Stomach (tissue), 9 donors: Measurements from ENCODE around the gene CAB39. TPM values are rescaled to one million over a fixed set of nuclear protein-coding genes. Genes with fewer than 3 reads are reported as not detected.

ENCODE experiments used
- DNase-seq, 2 donors: peaks; one replicate each; pipeline versions ENCODE4 v3.0.0 to v3.0.0-alpha.2; 2013 to 2019
- H3K27ac ChIP-seq, 5 donors: fragments of 200-600 bp in 4 of 5; sonication (generic) in 4 of 5; one replicate each; pipeline ENCODE4 v1.5.1; 2013 to 2019; ENCODE audit warnings: mild to moderate bottlenecking in 1 of 5, moderate library complexity in 1 of 5
- H3K27me3 ChIP-seq, 3 donors: fragments of 200-600 bp; sonication (generic); one replicate each; pipeline ENCODE4 v1.5.1; 2017 to 2019; ENCODE audit warnings: mixed run types in 1 of 3
- H3K36me3 ChIP-seq, 4 donors: fragments of 200-600 bp; sonication (generic); 1 replicate in 3 of 4; 2 replicates in 1 of 4; pipeline ENCODE4 v1.5.1; 2016 to 2019
- H3K4me1 ChIP-seq, 4 donors: fragments of 200-600 bp; sonication (generic); one replicate each; pipeline ENCODE4 v1.5.1; 2016 to 2019
- H3K4me3 ChIP-seq, 4 donors: fragments of 200-600 bp; sonication (generic) in 3 of 4; one replicate each; pipeline ENCODE4 v1.5.1; 2016 to 2019; ENCODE audit warnings: mild to moderate bottlenecking in 1 of 4
- H3K9me3 ChIP-seq, 4 donors: fragments of 200-600 bp; sonication (generic); one replicate each; pipeline ENCODE4 v1.5.1; 2016 to 2019
- CTCF ChIP-seq, 7 experiments: fragments of 450-650 bp in 4 of 7; fragments of 200-600 bp in 3 of 7; sonication (generic) in 3 of 7; IDR thresholded peaks; one replicate each; pipeline ENCODE4 v1.5.1; 2016 to 2019; ENCODE audit warnings: antibody characterized with exemption in 7 of 7, control low read depth in 2 of 7, mild to moderate bottlenecking in 1 of 7
- EP300 ChIP-seq: sonication (generic); formaldehyde crosslinking; IDR thresholded peaks from one replicate; pipeline ENCODE4 v1.6.1; 2017; ENCODE audit warnings: antibody characterized with exemption
- POLR2A ChIP-seq, 4 donors: fragments of 450-650 bp; IDR thresholded peaks; one replicate each; pipeline ENCODE4 v1.6.1; 2016; ENCODE audit warnings: antibody characterized with exemption in 4 of 4, control low read depth in 2 of 4, mild to moderate bottlenecking in 1 of 4, moderate library complexity in 1 of 4
- POLR2AphosphoS5 ChIP-seq, 3 donors: sonication (generic); formaldehyde crosslinking; IDR thresholded peaks; one replicate each; pipeline ENCODE4 v1.6.1; 2016; ENCODE audit warnings: antibody characterized with exemption in 3 of 3
- WGBS, 5 donors: extraction: QIAGEN DNeasy Blood & Tissue Kit in 3 of 5; methylation state at CpG; one replicate each; pipeline versions ENCODE4 v1.1.5 to v1.1.7; 2013 to 2018; 5-methylcytosine and 5-hydroxymethylcytosine counted together
- intact Hi-C: fragments of 100-400 bp; cut with DNase I; formaldehyde crosslinking; loops from one replicate; pipeline ENCODE4 v1.15.1; 2023; ENCODE audit warnings: low total_unique reads
- polyA plus RNA-seq, 3 donors: library from polyadenylated mRNA; stranded (reverse); fragments of 200-250 nt; gene quantifications; one replicate each; pipeline ENCODE4 v1.2.3, GENCODE V29; 2013
- total RNA-seq, 5 donors: library from RNA; depleted of rRNA; stranded (reverse); fragments of >200 nt; gene quantifications; one replicate each; pipeline versions ENCODE4 v1.1.0 to v1.2.3, GENCODE V29; 2014 to 2016
- donor health status: healthy with polysubstance abuse.
- donor health status: Bipolar disorder and iron deficiency.
- donor health status: healthy.

The CAB39 gene
- total and polyA plus RNA-seq, 8 donors, result 21.8 to 126 (median 84.5) TPM

- peak; percentile 41 to 51 for DNase-seq
- H3K4me1 ChIP-seq, result peaks cover 0 to 12% (median 3%) of the 10 kb centered on the region in 4 donors
- no peaks in the 10 kb centered on the region for H3K36me3 ChIP-seq
- WGBS, 5 donors, result 47 to 54% (median 53%) methylated on average over 8 of the region's 8 CpGs
- intact Hi-C loops, result no loop called here
- TF ChIP-seq CTCF (IDR thresholded peaks at IDR 0.05), result no peak
- no peak for TF ChIP-seq POLR2AphosphoS5 (IDR thresholded peaks at IDR 0.05)
- no peak for TF ChIP-seq EP300
- TF ChIP-seq POLR2A (IDR thresholded peaks at IDR 0.05), result no peak
- no peaks in the 10 kb centered on the region for H3K27me3 ChIP-seq
- peak overlapping the region in 1 of 5 donors; percentile 3 for H3K27ac ChIP-seq
- H3K9me3 ChIP-seq, result no peaks in the 10 kb centered on the region
- H3K4me3 ChIP-seq, result no peak overlapping the region
These were observed 28.1 kb upstream of the CAB39 start for GRCh38 chr2:230684270-230685168.

- Histone ChIP-seq H3K9me3 (no peaks in the 10 kb centered on the region), H3K4me3 (no peak overlapping the region), H3K27me3 (no peaks in the 10 kb centered on the region), H3K36me3 (no peaks in the 10 kb centered on the region), H3K27ac (peak overlapping the region in 1 of 5 donors; percentile 3), H3K4me1 (peaks cover 0 to 15% (median 3%) of the 10 kb centered on the region in 4 donors)
- TF ChIP-seq EP300 (no peak), POLR2A (IDR thresholded peaks at IDR 0.05) (no peak), CTCF (IDR thresholded peaks at IDR 0.05) (no peak), POLR2AphosphoS5 (IDR thresholded peaks at IDR 0.05) (no peak)
- intact Hi-C loops, result no loop called here
- 61 to 82% (median 72%) methylated on average over 5 to 6 of the region's 6 CpGs for WGBS, 5 donors
- DNase-seq, result no peak
These were observed 27.5 kb upstream of the CAB39 start for GRCh38 chr2:230685178-230685577.

- H3K4me3 ChIP-seq, result no peak overlapping the region
These were observed 25.1 kb upstream of the CAB39 start for GRCh38 chr2:230687498-230687897.

GRCh38 chr2:230688490-230688889 is 24.2 kb upstream of the CAB39 start:
- H3K27ac ChIP-seq, result no peak overlapping the region
- TF ChIP-seq POLR2AphosphoS5 (IDR thresholded peaks at IDR 0.05), result no peak
- TF ChIP-seq CTCF (IDR thresholded peaks at IDR 0.05), result no peak
- no peak for TF ChIP-seq POLR2A (IDR thresholded peaks at IDR 0.05)
- no peak for TF ChIP-seq EP300
- intact Hi-C loops, result no loop called here
- H3K27me3 ChIP-seq, result no peaks in the 10 kb centered on the region
- peaks cover 0 to 8% (median 0%) of the 10 kb centered on the region in 4 donors for H3K4me1 ChIP-seq
- 48 to 66% (median 61%) methylated on average over 2 of the region's 2 CpGs for WGBS, 5 donors
- no peak for DNase-seq
- H3K36me3 ChIP-seq, result no peaks in the 10 kb centered on the region
- H3K4me3 ChIP-seq, result no peak overlapping the region
- no peaks in the 10 kb centered on the region for H3K9me3 ChIP-seq

More at GRCh38 chr2:230687498-230687897, 25.1 kb upstream of the CAB39 start:
- no peaks in the 10 kb centered on the region for H3K27me3 ChIP-seq
- 42 to 67% (median 54%) methylated on average over 5 of the region's 5 CpGs for WGBS, 5 donors
- intact Hi-C loops, result no loop called here
- peak in 1 of 2 donors; percentile 32 for DNase-seq
- no peaks in the 10 kb centered on the region for H3K36me3 ChIP-seq
- TF ChIP-seq POLR2AphosphoS5 (IDR thresholded peaks at IDR 0.05), result no peak
- no peak for TF ChIP-seq POLR2A (IDR thresholded peaks at IDR 0.05)
- no peak for TF ChIP-seq CTCF (IDR thresholded peaks at IDR 0.05)
- TF ChIP-seq EP300, result no peak
- no peak overlapping the region for H3K27ac ChIP-seq
- peaks cover 0 to 8% (median 0%) of the 10 kb centered on the region in 4 donors for H3K4me1 ChIP-seq
- H3K9me3 ChIP-seq, result no peaks in the 10 kb centered on the region
